A172 (cell line): ENCODE results near the gene ZNF628. TPM values are rescaled to one million over a fixed set of nuclear protein-coding genes. Genes with fewer than 3 reads are reported as not detected.

Experiments
- DNase-seq: peaks from one replicate; pipeline ENCODE4 v3.0.0-alpha.2; 2015; ENCODE audit warnings: low spot score
- total RNA-seq: library from RNA; depleted of rRNA; stranded (reverse); fragments of >200 nt; shearing (Covaris generic); gene quantifications from 2 replicates; pipeline ENCODE4 v1.2.3, GENCODE V29; 2014

The ZNF628 gene
- total RNA-seq, 1 experiment from 2014 or later, result 4.8 TPM

DNA sequence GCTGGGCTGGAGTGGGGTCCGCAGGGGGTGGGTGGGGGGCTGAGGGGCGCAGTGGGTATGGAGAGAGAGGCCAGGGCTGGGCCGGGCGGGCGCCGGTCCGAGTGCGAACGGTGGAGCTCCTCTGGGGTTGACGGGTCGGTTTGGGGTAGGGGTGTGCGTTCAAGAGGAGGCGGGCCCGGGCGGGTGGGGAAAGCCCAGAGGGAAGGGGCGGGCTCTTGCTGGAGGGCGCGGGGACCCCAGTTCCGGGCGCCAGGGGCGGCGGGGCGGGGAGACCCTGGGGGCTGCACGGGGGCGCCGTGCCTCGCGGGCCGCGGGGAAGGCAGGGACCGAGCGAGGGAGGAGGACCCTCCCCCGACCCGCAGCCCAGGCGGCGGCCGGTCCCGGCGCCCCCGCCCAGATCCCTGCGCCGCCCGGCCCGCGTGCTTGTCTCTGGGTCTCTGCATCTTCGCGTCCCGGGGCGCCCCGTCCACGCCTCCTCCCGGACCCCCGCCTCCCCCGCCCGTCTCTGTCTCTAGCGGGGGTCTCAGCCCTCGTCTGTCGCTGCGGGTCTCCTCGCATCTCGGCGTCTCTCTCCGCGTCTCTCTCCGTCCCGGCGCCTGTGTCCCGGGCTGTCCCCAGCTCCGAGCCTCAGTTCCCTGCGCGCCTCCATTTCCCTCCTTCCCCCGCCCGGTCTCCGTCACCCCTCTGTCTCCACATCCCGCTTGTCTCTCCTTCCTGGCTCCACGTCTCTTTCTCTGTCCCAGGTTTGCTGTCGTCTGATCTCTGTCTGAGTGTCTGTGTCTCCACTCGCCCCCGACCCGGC lies 25.1 kb upstream of the ZNF628 start:
- DNase-seq, result no peak

DNA sequence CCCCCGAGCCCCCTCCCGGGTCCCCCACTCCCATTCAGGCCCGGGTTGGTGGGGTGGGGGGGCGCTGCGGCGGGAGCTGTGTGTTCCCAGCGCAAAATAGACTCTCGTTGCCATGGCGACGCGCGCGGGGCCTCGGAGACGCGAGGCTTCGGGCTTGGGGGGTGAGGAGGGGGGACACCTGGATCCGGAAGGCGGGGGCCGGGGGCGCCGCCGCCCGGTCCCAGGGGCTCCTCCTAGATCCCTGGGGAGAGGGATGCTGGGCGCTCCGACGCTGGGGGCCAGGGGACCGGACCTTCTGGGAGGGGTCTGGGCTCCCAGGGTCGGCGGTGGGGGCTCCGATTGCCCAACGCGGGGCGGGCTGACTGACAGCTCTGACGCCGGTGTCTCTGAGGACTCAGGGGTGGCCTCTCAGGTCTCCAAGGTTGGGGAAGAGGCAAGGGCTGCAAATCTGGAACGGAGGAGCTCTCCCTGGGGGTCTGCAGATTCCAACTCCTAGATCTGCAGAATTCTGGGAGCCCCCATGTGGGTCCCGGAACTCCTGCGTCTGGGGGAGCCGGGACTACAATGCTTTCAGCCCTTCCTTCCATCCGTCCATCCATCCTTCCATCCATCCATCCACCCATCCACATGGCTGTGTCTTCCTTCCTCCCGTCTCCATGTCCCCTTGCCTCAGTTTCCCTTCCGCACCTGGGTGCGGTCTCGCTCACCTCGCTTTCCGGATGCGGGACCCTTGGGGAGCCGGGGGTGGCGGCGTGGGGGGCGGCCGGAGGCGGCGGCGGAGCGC lies 24.3 kb upstream of the ZNF628 start:
- no peak for DNase-seq

DNA sequence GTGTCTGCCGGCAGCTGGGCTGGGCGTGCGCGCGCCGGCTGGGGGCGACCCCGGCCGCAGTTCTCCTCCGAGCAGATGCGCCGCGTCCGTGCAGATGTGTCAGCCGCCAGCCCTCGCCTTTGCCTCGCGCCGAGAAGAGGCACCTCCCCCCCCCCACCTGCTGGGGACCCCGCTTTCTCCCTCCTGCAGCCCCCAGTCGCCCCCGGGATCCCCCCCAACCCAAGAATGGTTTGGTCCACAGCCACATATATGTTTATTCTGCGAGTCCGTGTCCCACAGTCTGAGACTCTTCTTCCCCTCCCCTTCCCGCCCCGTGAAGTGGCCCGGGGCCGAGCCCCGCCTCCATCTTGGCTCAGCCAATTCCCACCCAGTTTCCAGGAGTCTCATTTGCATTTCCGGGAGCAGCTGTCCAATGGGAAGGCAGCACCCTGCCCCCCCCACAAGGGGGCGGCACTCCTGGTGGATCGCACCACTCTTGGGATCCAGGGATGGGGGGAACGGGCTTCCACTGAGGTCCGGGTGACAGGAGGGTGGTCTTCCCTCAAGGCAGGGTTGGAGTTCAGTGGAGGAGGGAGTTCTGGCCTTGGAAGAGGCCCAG lies 23.6 kb upstream of the ZNF628 start:
- DNase-seq, result no peak

DNA sequence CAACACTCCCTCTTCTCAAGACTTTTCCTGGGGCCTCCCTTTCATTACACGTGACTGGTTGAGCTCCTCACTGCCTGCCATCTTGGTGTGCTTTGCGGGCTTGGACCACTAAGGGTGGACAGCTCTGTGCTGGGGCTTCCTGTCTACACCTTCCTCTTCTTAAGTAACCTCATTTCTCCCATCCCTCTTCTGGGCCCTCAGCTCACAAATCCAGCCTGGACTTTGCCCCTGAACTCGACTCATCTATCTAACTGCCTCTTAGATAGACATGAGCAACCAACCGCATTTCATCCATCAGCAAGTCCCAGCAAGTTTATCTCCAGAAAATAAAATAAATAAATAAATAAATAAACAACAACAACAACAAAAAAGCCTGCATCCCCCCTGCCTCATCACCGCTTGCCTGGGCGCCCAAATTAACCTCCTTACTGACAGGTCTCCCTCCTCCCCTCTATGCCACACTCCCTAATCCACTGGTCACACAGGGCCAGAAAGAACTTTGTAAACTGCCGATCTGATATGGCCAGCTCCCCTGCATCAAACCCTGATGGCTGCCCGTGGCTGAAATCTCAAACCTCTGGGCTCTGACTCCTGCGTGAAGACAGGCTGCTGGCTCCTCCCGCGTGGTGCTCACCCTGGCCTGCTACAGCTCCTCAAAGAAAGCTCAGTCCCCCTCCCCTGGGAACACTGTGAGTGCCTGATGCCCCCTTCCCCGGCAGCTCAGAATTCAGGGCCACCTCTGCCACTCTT lies 22.7 kb upstream of the ZNF628 start:
- DNase-seq, result no peak

DNA sequence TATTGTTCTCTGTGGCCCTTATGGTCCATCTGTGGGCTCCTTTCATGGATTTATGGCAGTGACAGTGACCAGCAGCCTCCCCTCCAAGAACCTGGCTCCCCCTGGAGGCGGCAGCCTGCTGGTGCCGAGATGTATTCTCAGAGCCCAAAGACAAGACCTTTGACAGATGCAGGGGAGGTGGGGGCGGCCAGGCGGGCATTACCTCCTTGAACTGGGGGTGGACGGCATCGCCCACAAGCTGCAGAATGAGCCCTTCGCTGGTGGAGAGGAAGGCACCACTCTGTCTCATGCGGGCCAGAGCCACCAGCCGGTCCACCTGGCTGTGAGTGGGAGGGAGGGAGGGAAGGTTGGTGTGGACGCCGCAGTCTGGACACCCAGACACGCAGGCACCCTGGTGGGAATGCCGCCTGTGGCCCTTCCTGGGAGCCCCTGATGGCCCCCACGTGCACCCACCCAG lies 21.6 kb upstream of the ZNF628 start:
- DNase-seq, result peak; percentile 39

DNA sequence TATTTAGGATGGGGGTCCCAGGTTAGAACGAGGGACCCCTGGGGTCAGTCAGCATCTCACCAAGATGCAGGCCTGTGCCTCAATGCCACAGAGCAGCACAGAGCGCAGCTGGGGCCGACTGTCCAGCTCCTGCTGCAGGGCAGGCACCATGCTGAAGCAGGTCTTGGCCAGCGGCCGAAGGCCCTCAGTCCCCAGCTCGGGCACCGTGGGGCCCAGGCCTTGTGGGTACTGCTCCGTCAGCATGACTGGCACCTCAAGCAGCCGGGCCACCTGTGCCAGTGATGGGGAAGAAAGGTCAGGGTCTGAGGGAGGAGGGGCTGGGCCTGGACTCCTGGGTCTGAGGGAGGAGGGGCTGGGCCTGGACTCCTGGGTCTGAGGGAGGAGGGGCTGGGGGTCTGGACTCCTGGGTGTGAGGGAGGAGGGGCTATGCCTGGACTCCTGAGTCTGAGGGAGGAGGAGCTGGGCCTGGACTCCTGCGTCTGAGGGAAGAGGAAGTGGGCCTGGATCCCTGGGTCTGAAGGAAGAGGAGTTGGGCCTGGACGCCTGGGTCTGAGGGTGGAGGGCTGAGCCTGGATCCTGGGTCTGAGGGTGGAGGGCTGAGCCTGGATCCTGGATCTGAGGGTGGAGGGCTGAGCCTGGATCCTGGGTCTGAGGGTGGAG lies 20.7 kb upstream of the ZNF628 start:
- no peak for DNase-seq

DNA sequence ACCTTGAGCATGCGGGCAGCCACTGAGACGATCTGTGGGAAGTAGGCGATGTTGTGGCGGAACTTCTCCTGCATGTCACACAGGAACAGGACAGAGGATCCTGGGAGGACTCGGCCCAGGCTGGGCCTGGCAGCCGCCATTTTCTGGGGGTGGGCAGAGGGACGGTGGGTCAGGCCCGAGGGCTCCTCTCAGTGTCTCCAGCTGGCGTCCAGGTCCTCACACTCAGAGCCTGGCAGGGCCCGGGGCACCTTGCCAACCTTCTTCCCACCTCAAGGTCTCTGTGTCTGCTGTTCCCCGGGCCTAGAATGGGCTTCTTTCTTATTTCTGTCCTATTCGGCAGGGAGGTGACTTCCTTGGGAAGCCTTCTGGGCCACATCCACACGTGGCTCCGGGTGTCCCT lies 20.1 kb upstream of the ZNF628 start:
- DNase-seq, result no peak

DNA sequence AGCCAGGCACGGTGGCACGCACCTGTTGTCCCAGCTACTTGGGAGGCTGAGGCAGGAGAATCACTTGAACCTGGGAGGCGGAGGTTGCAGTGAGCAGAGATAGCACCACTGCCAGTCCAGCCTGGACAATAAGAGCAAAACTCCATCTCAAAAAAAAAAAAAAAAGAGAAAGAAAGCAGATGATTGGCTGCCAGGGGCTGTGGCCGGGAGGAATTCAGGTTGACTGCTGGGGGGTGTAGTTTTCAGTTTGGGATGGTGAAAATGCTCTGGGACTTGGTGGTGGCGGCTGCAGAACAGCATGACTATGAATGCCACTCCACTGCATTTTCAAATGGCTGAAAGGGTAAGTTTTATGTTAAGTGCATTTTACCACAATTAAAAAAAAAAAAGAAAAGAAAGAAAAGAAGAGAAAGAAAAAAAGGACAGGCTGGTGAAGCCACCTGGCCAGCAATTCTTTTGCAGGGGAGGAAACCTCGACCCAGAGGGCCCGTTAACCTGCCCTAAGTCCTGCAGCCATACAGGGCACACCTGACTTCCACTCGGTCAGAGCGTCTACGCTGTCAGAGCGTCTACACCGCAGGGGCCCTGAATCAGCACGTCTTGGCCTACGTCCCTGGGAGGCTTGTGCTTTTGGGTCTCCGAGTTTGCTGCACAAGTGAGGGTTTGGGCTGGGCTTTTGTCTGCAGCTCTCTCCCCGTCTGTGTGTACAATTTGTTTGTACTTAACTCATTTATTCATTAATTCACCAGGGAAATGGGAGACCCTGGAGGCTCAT lies 18.5 kb upstream of the ZNF628 start:
- DNase-seq, result no peak

DNA sequence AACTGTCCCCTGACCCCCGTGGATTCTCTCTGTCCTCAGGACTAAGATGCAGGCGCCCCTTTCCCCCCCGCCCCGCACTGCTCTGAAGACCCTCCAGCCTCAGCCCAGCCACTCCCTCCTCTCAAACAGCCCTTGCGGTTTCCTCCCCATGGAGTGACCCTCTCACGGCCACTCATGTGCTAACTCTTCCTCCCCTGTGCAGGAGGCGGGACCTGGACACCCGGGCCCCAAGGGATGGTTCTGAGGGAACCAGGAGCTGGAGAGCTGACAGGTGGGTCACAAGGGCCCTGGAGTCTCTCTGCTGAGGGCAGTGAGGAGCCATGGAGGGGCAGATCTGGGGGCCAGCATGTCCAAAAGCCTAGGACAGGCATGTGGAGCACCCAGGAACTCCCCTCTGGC lies 16.9 kb upstream of the ZNF628 start:
- DNase-seq, result no peak

DNA sequence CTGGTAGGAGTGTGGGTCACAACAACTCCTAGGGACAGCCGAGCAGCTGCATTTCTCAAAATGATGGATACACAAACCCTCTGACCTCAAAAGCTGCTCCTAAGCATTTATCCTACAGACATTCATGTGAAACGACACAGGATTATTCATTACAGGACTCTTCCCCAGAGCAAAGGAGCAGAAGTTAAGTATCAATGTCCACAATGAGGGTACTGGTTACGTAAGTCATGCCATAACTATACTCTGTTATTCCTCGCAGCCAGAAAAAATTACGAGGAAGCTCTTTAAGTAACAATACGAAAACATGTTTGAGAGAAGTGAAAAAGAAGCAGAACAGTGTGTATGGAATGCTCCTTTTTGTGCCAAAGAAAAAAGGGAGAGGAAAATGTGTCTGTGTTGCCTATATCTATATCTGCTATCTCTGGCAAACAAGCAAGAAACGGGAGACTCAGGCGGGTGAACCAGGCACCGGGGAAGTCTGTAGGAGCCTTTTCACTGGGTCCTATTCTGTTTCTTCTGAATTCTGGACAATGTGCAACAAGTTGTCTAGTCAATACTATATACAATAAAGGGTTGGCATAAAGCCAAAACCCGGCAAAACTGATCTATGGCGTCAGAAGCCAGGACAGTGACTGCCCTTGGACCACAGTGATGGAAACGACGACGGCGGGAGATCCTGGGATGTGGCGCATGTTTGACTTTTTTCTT lies 16.3 kb upstream of the ZNF628 start:
- no peak for DNase-seq

DNA sequence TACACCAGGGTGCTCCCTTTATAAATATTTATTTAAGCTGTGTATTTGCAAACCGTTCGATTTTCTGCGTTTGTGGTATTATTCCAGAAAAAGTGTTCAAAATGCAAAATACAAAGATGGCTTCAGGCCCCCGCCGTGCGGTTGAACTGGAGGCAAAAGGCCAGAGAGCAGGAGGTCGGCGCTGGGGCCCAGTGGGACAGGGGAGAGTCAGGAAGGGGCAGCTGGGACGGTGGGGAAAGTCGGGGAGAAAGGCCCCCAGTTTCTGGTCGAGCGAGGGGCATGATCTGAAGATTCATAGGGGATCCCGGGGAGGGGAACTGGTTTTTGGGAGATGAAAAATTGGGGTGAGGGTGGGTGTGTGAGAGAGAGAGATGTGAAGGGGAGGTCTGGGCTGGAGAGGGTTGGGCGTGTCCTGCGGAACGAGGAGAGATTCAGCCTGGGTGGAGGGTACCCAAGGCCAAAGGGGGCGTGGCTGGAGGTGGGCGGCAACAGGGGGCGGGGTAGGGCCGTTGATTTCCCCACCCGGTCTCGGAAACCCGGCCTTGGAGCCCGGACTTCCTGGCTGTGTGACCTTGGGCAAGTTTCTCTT lies 15.7 kb upstream of the ZNF628 start:
- peak; percentile 65 for DNase-seq

DNA sequence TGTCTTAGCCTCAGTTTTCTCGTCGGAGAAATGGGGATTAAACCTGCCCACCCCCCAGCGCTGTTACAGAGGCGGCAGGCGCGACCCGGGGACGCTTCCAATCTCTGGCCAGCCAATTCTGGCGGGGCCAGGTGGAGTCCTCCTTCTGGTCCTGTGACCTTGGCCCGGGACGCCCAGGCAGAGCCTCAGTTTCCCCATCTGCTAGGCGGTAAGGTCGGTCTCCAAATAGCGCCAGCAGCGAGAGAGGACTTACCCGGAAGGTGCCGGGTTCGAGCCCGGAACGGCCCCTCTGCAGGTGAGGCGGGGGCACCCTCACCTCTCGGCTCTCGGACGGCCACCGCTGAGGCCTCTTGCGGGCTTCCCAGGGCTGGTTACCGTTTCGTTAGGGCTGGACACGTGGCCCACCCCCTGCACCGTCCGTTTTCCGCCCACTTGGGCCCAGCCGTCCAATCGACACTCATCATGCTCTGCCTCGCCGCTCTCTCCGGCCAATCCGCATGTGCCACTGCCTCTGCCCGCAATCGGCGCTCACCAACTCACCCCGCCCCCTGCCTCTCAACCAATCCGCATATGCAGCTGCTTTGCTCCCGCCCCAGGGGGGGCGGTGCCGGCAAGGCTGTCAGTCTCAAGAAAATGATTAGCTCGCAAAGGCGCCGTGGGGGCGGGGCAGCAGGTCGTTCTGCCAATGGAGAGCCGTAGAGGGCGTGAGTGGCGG lies 15.0 kb upstream of the ZNF628 start, which contains the start of gene ISOC2:
ISOC2 (minus strand) TSS at position 384 of the 715 bp plus-strand sequence. CDS start 5,156 bp downstream, outside the sequence.
- DNase-seq, result peak; percentile 100

DNA sequence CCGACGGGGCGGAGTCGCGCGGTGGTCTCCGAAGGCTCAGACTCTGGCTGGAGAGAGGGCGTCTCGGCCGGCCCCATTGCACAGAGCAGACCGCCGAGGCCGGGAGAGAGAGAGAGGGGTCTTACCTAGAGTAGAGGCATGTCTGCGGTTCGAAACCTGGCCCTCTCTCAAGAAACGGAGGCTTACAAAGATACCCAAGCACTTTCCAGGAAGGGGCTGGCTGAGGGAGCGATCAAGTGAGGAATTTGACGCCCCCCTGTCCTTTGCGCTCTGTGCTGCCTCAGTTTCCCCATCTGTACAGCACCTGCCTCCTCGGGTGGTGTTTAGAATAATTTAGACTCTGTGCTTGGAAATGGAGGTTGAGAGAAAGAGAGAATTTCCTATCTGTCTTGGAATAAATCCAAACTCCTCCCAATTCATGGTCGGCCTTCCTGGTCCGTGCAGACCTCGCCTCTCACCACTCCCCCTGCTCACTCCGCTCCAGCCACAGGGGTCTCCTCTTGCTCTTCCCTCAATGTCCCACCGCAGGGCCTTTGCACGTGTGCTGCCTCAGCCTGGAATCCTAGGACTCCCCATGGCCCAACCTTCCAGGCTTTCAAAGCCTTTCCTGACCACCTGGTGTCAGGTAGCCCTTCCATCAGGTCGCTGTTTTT lies 14.3 kb upstream of the ZNF628 start:
- peak; percentile 51 for DNase-seq

DNA sequence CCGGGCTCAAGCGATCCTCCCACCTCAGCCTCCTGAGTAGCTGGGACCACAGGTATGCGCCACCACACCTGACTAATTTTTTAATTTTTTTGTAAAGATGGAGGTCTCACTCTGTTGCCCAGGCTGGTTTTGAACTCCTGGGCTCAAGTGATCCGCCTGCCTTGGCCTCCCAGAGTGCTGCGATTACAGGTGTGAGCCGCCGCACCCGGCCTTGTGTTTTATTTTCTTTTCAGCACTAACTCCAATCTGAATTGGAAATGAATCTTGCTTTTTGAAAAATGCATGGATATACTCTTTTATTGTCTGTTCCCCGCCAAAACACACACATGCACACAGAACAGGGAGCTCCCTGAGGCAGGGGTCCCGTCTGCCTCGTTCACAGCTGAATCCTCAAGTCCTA lies 13.7 kb upstream of the ZNF628 start:
- no peak for DNase-seq

DNA sequence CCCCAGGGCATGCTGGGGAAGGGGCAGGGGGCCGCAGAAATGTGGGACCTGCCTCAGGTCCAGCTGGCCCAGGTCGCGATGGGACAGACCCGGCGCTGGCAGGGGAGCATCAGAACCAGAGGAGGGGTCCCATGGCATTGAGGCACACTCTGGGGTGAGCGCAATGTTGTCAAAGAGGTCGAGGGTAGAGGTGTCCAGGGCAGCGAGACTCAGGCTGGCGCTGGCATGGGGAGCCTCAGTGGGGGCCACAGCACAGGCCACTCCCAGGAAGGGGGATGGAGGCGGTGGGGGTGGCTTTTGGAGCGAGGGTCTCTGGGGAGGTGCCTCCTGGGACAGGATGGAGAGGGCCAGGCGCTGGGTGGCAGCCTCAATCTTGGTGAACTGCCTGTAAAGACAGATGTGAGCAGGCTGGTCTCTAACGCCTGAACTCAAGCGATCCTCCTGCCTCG lies 12.8 kb upstream of the ZNF628 start:
- DNase-seq, result no peak

DNA sequence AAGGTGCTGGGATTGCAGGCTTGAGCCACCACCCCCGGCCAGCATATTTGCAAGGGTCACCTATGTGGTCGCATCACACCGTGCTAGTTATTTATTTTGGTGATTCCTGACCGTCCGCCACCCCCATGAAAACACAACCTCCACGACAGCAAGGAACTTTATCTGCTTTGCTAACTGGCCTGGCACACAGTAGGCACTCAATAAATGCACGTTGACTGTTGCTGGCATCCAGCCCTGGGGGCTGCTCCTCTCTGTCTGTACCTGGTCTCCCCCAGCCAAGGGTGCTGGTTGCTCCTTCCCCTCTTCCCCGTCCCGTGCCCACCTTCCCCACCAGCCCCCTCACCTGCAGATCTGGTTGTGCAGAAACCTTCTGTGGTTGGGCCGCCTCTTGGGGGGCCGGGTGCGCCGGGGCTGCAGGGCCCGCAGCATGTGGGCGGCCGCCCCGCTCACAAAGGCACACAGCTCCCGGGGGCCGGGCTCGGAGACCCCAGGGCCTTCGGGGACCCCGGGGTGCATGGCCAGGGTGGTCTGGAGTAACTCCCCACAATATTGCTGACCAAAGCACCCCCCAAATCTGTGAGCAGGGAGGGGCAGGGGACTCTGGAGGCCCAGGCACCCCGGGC lies 12.3 kb upstream of the ZNF628 start:
- no peak for DNase-seq

DNA sequence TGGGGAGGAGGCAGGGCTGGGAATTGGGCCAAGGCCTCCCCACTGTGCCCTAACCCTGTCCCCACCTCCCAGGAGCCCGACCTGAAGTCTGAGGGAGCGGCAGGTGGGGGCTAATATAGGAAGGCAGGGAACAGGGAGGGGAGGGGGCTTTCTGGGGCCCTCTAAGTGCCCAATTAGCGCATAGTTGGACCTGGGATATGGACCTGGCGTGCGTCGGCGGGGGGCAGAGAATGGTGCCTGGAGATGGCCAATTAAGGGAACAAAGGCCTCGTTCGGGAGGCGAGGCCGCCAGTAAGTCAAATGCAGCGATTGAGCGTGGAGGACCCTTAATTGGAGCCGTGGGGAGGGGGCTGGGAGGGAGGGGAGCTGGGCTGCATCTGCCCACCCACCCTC lies 11.8 kb upstream of the ZNF628 start, which contains the start of gene C19orf85:
C19orf85 (minus strand) TSS at position 90 of the 393 bp plus-strand sequence. CDS start 197 bp downstream, outside the sequence.
- no peak for DNase-seq
